Activated T-cell treated with anti-CD3 and anti-CD28 coated beads, Interleukin-2, amount 50 U/mL, for 24 hours (primary cell): Measurements from ENCODE around the gene ZDHHC17.
"Not testable (repeated sequence)": the region's sequence is repeated elsewhere in the genome, so short reads cannot be mapped to it uniquely, and the experiment has no call there.

ENCODE experiments used
- DNase-seq: peaks from one replicate; pipeline ENCODE4 v3.0.0-alpha.2; 2020
- H3K27ac Mint-ChIP-seq: 2 replicates; pipeline ENCODE4 v1.8.0; 2020; ENCODE audit warnings: mild to moderate bottlenecking, mixed read lengths
- H3K27me3 Mint-ChIP-seq: 2 replicates; pipeline ENCODE4 v1.8.0; 2020; ENCODE audit warnings: mixed read lengths
- H3K36me3 Mint-ChIP-seq: 2 replicates; pipeline ENCODE4 v1.8.0; 2020; ENCODE audit warnings: low read depth, mixed read lengths
- H3K4me1 Mint-ChIP-seq: 2 replicates; pipeline ENCODE4 v1.8.0; 2020; ENCODE audit warnings: low read depth, mixed read lengths
- H3K4me3 Mint-ChIP-seq: 2 replicates; pipeline ENCODE4 v1.8.0; 2020; ENCODE audit warnings: mild to moderate bottlenecking, moderate library complexity, mixed read lengths
- H3K9me3 Mint-ChIP-seq: 2 replicates; pipeline ENCODE4 v1.8.0; 2020; ENCODE audit warnings: mixed read lengths

The ZDHHC17 gene

DNA sequence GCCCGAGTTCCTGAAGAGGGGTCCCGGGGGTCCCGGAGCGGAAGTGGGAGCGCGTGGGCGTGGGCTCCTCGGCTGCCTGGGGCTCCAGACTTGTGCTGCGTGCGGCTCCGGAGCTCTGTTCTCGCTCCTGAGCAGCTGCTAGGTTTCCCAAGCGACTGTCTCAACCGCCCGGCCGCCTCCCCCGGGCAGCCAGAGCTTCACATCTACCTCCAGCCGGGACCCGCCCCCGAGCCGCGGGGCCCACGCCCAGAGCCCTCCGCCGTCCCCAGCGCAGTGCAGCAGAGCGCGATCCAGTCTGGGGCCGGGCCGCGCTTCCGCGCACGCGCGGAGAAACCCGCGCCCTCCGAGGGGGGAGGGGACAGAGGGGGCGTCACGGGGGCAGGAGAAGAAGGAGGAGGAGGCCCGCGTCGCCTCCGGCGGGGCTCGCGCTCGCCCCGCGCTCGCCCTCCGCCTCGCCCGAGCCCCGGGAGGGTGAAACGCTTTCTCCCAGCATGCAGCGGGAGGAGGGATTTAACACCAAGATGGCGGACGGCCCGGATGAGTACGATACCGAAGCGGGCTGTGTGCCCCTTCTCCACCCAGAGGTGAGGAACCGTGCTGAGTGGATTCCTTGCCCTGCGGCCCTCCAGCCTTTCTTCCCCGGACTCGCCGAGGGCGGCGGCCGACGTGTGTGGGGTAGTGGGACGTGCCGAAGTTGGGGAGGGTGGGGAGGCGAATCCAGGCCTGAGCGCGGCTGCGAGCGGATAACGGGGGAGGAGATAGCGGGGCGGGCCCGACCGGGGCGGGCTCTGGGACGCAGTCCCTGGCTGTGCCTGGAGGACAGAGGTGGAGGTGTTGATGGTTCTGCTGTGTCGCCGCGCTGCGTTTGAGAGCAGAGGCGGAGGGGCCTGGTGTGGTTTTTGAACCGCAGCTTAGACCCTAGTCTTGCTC lies at the start of gene ZDHHC17:
Gene ZDHHC17 (plus strand): TSS at position 370 of the 930 bp plus-strand sequence. CDS start 122 bp downstream, at position 492.
- DNase-seq = peak; percentile 96
- Mint-ChIP-seq H3K4me1 (peaks cover 44% of the 10 kb centered on the region), H3K9me3 (no peaks in the 10 kb centered on the region), H3K36me3 (peaks cover 18% of the 10 kb centered on the region), H3K27ac (peak within 1 kb of the TSS; percentile 98), H3K27me3 (no peaks in the 10 kb centered on the region), H3K4me3 (peak within 1 kb of the TSS; percentile 99)

DNA sequence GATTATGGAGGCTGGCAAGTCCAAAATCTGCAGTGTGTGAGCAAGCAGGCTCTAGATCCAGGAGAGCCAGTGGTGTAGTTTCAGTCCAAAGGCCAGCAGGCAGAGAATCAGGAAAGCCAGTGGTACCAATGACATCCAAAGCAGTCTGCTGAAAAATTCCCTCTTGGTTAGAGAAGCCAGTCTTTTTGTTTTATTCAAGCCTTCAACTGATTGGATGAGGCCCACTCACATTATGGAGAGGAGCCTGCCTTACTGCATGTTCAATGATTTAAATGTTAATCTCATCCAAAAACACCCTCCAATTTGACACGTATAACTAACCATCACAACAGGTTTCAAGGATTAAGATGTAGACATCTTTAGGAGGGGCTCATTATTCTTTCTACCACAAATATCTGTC lies 49.5 kb upstream of the ZDHHC17 start:
- H3K9me3 Mint-ChIP-seq = no peaks in the 10 kb centered on the region
- H3K36me3 Mint-ChIP-seq = no peaks in the 10 kb centered on the region
- no peak overlapping the region for H3K4me3 Mint-ChIP-seq
- no peak overlapping the region for H3K27ac Mint-ChIP-seq
- no peaks in the 10 kb centered on the region for H3K27me3 Mint-ChIP-seq
- no peaks in the 10 kb centered on the region for H3K4me1 Mint-ChIP-seq
- DNase-seq = no peak

GRCh38 chr12:76714861-76715260 lies 49.1 kb upstream of the ZDHHC17 start:
- DNase-seq = no peak
- no peaks in the 10 kb centered on the region for H3K9me3 Mint-ChIP-seq
- H3K27ac Mint-ChIP-seq = no peak overlapping the region
- no peak overlapping the region for H3K4me3 Mint-ChIP-seq
- H3K36me3 Mint-ChIP-seq = no peaks in the 10 kb centered on the region
- no peaks in the 10 kb centered on the region for H3K27me3 Mint-ChIP-seq
- H3K4me1 Mint-ChIP-seq = no peaks in the 10 kb centered on the region

DNA sequence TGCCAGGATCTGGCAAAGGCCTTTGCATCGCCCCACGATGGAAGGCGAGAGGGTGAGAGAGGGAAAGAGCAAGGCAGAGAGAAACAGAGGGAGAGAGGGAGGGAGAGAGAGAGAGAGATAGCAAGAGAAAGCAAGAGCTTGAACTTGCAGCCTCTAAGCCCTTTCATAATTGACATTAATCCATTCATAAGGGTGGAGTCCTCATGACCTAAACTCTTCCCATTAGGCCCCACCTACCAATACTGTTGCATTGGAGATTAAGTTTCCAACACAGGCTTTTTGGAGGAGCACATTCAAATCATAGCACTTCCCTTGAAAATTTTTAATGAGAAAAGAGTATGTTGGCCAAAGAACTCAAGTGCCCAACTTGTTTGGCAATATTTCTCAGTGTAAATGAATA lies 48.6 kb upstream of the ZDHHC17 start:
- no peaks in the 10 kb centered on the region for H3K4me1 Mint-ChIP-seq
- H3K36me3 Mint-ChIP-seq = no peaks in the 10 kb centered on the region
- DNase-seq = no peak
- H3K27me3 Mint-ChIP-seq = no peaks in the 10 kb centered on the region
- H3K27ac Mint-ChIP-seq = no peak overlapping the region
- no peaks in the 10 kb centered on the region for H3K9me3 Mint-ChIP-seq
- no peak overlapping the region for H3K4me3 Mint-ChIP-seq

- Mint-ChIP-seq H3K27me3 (no peaks in the 10 kb centered on the region), H3K27ac (no peak overlapping the region), H3K36me3 (no peaks in the 10 kb centered on the region), H3K9me3 (no peaks in the 10 kb centered on the region), H3K4me1 (no peaks in the 10 kb centered on the region), H3K4me3 (no peak overlapping the region)
- no peak for DNase-seq
Observed at GRCh38 chr12:76717314-76717713, 46.6 kb upstream of the ZDHHC17 start.

GRCh38 chr12:76719171-76720041 lies 44.5 kb upstream of the ZDHHC17 start:
- no peaks in the 10 kb centered on the region for H3K9me3 Mint-ChIP-seq
- H3K4me1 Mint-ChIP-seq = no peaks in the 10 kb centered on the region
- H3K4me3 Mint-ChIP-seq = no peak overlapping the region
- H3K27me3 Mint-ChIP-seq = no peaks in the 10 kb centered on the region
- H3K36me3 Mint-ChIP-seq = no peaks in the 10 kb centered on the region
- H3K27ac Mint-ChIP-seq = no peak overlapping the region
- DNase-seq = no peak

DNA sequence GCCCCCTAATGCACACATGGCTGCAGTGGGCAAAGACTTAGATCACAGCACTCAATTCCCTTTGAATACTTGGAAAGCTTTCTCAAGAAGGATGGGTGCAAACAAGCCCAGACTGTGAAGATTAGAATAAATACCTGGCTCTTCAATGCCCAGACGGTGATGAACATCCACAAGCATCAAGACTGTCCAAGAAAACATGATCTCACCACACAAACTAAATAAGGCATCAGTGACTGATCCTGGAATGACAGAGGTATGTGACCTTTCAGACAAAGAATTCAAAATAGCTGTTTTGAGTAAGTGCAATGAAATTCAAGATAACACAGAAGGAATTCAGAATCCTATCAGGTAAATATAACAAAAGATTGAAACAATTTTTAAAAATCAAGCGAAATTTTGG lies 43.8 kb upstream of the ZDHHC17 start:
- Mint-ChIP-seq H3K36me3 (no peaks in the 10 kb centered on the region), H3K4me1 (no peaks in the 10 kb centered on the region), H3K27me3 (no peaks in the 10 kb centered on the region), H3K9me3 (no peaks in the 10 kb centered on the region), H3K4me3 (no peak overlapping the region), H3K27ac (no peak overlapping the region)
- no peak for DNase-seq

GRCh38 chr12:76726626-76727025 lies 37.3 kb upstream of the ZDHHC17 start:
- Mint-ChIP-seq H3K9me3 (no peaks in the 10 kb centered on the region), H3K4me3 (no peak overlapping the region), H3K36me3 (no peaks in the 10 kb centered on the region), H3K27me3 (no peaks in the 10 kb centered on the region), H3K4me1 (no peaks in the 10 kb centered on the region), H3K27ac (no peak overlapping the region)
- no peak for DNase-seq

GRCh38 chr12:76732188-76732587 lies 31.7 kb upstream of the ZDHHC17 start:
- not testable (repeated sequence) for H3K4me1 Mint-ChIP-seq, H3K4me3 Mint-ChIP-seq

DNA sequence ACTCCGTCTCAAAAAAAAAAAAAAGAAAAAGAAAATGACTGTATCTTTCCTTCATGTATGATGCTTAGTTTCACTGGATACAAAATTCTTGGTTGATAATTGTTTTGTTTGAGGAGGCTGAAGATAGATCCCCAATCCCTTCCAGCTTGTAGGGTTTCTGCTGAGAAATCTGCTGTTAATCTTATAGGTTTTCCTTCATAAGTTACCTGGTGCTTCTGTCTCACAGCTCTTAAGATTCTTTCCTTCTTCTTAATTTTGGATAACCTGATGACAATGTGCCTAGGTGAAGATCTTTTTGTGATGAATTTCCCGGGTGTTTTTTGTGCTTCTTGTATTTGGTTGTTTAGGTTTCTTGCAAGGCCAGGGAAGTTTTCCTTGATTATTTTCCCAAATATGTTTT lies 26.2 kb upstream of the ZDHHC17 start:
- not testable (repeated sequence) for H3K4me1 Mint-ChIP-seq, H3K27ac Mint-ChIP-seq, H3K4me3 Mint-ChIP-seq, H3K27me3 Mint-ChIP-seq, H3K36me3 Mint-ChIP-seq, DNase-seq
- peaks cover 26% of the 10 kb centered on the region for H3K9me3 Mint-ChIP-seq

More at GRCh38 chr12:76732188-76732587, 31.7 kb upstream of the ZDHHC17 start:
- not testable (repeated sequence) for DNase-seq, H3K27me3 Mint-ChIP-seq, H3K27ac Mint-ChIP-seq, H3K36me3 Mint-ChIP-seq
- H3K9me3 Mint-ChIP-seq = peaks cover 18% of the 10 kb centered on the region

- no peaks in the 10 kb centered on the region for H3K4me1 Mint-ChIP-seq
- no peak overlapping the region for H3K4me3 Mint-ChIP-seq
- H3K27me3 Mint-ChIP-seq = peaks cover 8% of the 10 kb centered on the region
- peaks cover 3% of the 10 kb centered on the region for H3K36me3 Mint-ChIP-seq
- no peak overlapping the region for H3K27ac Mint-ChIP-seq
- H3K9me3 Mint-ChIP-seq = peaks cover 21% of the 10 kb centered on the region
- no peak for DNase-seq
Observed at GRCh38 chr12:76738824-76739579, 24.9 kb upstream of the ZDHHC17 start.

GRCh38 chr12:76739896-76740295 lies 24.0 kb upstream of the ZDHHC17 start:
- DNase-seq = no peak
- no peaks in the 10 kb centered on the region for H3K4me1 Mint-ChIP-seq
- H3K9me3 Mint-ChIP-seq = peaks cover 19% of the 10 kb centered on the region
- peaks cover 8% of the 10 kb centered on the region for H3K27me3 Mint-ChIP-seq
- no peak overlapping the region for H3K4me3 Mint-ChIP-seq
- peaks cover 3% of the 10 kb centered on the region for H3K36me3 Mint-ChIP-seq
- no peak overlapping the region for H3K27ac Mint-ChIP-seq

DNA sequence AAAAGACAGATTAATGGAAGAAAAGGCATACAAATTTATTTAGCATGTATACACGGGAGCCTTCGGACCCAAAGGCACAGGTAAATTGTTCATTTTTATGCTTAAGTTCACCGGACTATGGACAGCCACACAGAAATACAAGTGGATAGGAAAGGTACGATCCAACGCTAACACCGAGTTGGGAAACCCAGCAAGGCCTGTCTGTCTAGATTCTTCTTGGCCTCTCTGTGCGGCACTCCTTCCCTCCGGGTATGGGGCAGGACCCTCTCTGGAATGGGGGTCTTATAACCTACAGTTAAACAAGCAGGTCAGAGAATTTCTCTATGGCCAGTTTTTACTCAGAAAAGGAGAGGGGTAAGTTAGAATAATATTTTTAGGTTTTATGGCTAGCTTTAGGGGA lies 23.4 kb upstream of the ZDHHC17 start:
- H3K27ac Mint-ChIP-seq = no peak overlapping the region
- peaks cover 3% of the 10 kb centered on the region for H3K36me3 Mint-ChIP-seq
- no peaks in the 10 kb centered on the region for H3K4me1 Mint-ChIP-seq
- peaks cover 19% of the 10 kb centered on the region for H3K9me3 Mint-ChIP-seq
- H3K27me3 Mint-ChIP-seq = peaks cover 10% of the 10 kb centered on the region
- H3K4me3 Mint-ChIP-seq = no peak overlapping the region
- DNase-seq = no peak

- DNase-seq = no peak
- Mint-ChIP-seq H3K27me3 (peaks cover 8% of the 10 kb centered on the region), H3K27ac (no peak overlapping the region), H3K4me3 (no peak overlapping the region), H3K4me1 (no peaks in the 10 kb centered on the region), H3K9me3 (no peaks in the 10 kb centered on the region), H3K36me3 (no peaks in the 10 kb centered on the region)
Observed at GRCh38 chr12:76745343-76745742, 18.6 kb upstream of the ZDHHC17 start.
